Measurements from ENCODE around the gene KIAA1217. TPM values are rescaled to one million over a fixed set of nuclear protein-coding genes. Genes with fewer than 3 reads are reported as not detected.
A peak's percentile ranks its signal among the peaks of the same experiment; 100 is the strongest.

The KIAA1217 gene
- total RNA-seq, 1 donor from 2014 or later = 161 TPM

DNA sequence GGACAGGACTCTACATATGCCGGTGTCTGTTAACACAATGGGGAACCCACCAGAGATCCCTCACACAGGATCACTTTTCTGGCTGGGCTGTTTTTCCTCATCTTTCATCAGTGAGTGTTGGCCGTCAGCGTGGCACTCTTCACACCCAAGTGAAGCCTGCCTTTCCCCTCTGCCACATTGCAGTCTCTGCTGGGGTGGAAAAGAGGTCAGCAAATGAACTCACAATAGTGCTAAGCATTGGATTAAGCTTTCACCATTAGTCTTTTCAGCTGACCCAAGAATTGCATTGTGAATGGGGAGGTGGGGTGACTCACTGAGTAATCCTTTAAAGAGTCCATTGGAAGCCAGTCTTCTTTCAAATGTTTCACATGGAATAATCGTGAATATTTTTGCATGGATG, 143.0 kb downstream of the KIAA1217 start:
- Mint-ChIP-seq H3K27me3 (ENCODE audit: low read depth) (no peaks in the 10 kb centered on the region), H3K4me3 (no peak overlapping the region), H3K9me3 (no peaks in the 10 kb centered on the region), H3K4me1 (peaks cover 72% of the 10 kb centered on the region), H3K27ac (peak overlapping the region; percentile 87), H3K36me3 (peaks cover 5% of the 10 kb centered on the region)
- TF ChIP-seq, protein P1, sequence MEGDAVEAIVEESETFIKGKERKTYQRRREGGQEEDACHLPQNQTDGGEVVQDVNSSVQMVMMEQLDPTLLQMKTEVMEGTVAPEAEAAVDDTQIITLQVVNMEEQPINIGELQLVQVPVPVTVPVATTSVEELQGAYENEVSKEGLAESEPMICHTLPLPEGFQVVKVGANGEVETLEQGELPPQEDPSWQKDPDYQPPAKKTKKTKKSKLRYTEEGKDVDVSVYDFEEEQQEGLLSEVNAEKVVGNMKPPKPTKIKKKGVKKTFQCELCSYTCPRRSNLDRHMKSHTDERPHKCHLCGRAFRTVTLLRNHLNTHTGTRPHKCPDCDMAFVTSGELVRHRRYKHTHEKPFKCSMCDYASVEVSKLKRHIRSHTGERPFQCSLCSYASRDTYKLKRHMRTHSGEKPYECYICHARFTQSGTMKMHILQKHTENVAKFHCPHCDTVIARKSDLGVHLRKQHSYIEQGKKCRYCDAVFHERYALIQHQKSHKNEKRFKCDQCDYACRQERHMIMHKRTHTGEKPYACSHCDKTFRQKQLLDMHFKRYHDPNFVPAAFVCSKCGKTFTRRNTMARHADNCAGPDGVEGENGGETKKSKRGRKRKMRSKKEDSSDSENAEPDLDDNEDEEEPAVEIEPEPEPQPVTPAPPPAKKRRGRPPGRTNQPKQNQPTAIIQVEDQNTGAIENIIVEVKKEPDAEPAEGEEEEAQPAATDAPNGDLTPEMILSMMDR (IDR thresholded peaks at IDR 0.05; ENCODE audit: unreplicated experiment) = no peak
- no peak for DNase-seq (ENCODE audit: low spot score in 2 of 2, unreplicated experiment in 2 of 2)

DNA sequence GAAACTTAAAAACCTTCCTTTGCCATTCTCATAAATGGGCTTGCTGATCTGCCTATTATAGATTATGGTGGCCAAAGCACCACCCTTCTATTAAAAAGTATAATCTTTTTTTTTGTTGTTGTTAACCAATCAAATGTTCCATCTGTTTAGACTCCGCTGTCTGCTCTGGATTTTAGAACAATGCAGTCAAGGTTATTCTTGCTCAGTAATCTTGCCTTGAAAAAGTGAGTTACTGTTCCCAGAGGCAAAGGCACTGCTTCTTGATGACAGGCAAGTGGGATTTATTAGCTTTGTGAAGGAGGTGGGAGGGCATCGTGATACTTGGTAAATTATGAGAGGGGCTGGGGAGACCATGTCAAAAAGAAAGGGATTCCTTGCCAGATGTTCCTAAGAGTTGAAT, 143.5 kb downstream of the KIAA1217 start:
- DNase-seq (ENCODE audit: low spot score in 2 of 2, unreplicated experiment in 2 of 2) = no peak
- H3K9me3 Mint-ChIP-seq = no peaks in the 10 kb centered on the region
- TF ChIP-seq, protein P1 (IDR thresholded peaks at IDR 0.05; ENCODE audit: unreplicated experiment) = no peak
- peaks cover 72% of the 10 kb centered on the region for H3K4me1 Mint-ChIP-seq
- no peaks in the 10 kb centered on the region for H3K27me3 Mint-ChIP-seq (ENCODE audit: low read depth)
- no peak overlapping the region for H3K4me3 Mint-ChIP-seq
- peaks cover 5% of the 10 kb centered on the region for H3K36me3 Mint-ChIP-seq
- H3K27ac Mint-ChIP-seq = peak overlapping the region; percentile 54

DNA sequence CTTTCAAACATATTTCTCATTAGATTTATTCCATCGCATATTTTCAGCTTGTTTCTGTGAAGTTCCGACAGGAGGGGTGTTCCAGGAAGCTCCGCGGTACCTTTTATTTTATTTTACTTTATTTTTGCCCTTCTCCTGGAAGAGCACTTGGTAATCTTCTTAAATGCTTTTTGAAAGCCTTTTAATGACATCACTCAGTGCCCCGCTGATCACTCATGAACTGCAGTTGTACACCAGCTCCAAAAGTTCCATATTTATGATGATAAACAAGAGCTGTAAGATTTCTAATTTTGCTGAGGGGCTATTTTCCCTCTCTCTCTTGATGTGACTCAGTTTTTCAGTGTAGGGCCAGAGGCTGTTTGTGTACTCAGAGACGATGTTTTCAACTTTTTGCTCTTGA, 144.4 kb downstream of the KIAA1217 start:
- H3K9me3 Mint-ChIP-seq = no peaks in the 10 kb centered on the region
- H3K4me1 Mint-ChIP-seq = peaks cover 75% of the 10 kb centered on the region

DNA sequence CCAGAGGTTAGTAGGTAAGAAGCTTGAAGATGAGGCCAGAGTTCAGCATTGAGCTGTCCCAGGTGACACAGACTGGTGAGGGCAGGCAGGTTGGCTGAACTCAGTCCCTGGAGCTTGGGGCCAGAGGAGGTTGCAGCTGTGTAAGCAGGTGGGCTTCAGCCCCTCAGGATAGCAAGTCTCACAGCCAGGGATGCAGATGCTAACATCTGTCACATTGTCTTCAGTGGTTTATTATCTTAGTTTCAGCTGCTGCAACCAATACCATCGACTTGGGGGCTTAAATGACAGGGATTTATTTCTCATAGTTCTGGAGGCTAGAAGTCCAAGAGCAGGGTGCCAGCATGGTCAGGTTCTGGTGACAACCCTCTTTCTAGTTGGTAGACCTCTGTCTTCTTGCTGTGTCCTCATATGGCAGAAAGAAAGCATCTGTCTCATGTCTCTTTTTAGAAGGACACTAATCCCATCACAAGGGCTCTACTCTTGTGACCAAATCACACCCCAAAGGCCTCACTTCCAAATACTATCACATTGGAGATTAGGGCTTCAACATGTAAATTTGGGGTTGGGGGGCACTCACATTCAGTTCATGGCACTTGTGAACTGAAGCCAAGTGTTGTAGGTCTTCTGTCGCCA, 146.2 kb downstream of the KIAA1217 start:
- Mint-ChIP-seq H3K36me3 (peaks cover 5% of the 10 kb centered on the region), H3K9me3 (no peaks in the 10 kb centered on the region), H3K27ac (peak overlapping the region; percentile 28), H3K27me3 (ENCODE audit: low read depth) (no peaks in the 10 kb centered on the region), H3K4me1 (peaks cover 67% of the 10 kb centered on the region), H3K4me3 (no peak overlapping the region)
- DNase-seq (ENCODE audit: low spot score in 2 of 2, unreplicated experiment in 2 of 2) = no peak
- TF ChIP-seq, protein P1 (IDR thresholded peaks at IDR 0.05; ENCODE audit: unreplicated experiment) = no peak

More for the DNA sequence above, 144.4 kb downstream of the KIAA1217 start:
- H3K27me3 Mint-ChIP-seq (ENCODE audit: low read depth) = no peaks in the 10 kb centered on the region
- peak overlapping the region; percentile 52 for H3K27ac Mint-ChIP-seq
- no peak for DNase-seq (ENCODE audit: low spot score in 2 of 2, unreplicated experiment in 2 of 2)
- H3K36me3 Mint-ChIP-seq = peaks cover 5% of the 10 kb centered on the region
- no peak overlapping the region for H3K4me3 Mint-ChIP-seq
- TF ChIP-seq, protein P1 (IDR thresholded peaks at IDR 0.05; ENCODE audit: unreplicated experiment) = no peak

DNA sequence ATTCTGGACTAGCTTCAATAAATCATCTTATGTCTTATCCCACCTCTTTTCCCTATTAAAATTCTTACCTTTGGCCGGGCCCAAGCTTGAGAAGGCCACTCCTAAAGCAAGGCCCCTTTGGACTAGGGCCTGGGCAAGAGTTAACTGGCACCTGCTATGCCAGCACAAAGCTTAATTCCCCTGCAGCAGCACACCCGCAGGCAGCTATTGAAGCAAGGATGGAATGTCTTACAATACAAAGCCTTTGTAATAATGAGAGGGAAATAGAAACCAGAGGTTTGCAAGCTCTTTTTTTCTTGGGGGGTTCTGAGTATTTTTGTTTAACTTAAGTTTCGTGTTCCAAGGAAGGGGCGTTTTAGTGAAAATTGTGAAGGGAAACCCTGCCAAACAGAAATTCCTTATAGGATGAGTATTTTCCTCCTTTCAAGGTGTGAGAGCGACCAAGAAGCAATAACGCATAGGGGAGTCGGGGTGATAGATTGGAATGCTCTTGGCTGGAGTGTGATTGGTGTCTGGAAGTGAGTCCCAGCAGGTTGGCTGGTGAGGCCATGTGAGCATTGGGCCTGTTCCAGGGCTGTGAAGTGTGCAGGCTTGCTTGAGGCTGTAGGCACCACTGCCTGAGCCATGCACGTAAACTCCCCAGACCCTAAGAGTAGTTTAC, 148.5 kb downstream of the KIAA1217 start:
- Mint-ChIP-seq H3K4me3 (no peak overlapping the region), H3K27me3 (ENCODE audit: low read depth) (no peaks in the 10 kb centered on the region), H3K4me1 (peaks cover 51% of the 10 kb centered on the region), H3K36me3 (peaks cover 2% of the 10 kb centered on the region), H3K27ac (peak overlapping the region; percentile 85), H3K9me3 (no peaks in the 10 kb centered on the region)
- TF ChIP-seq, protein P1 (IDR thresholded peaks at IDR 0.05; ENCODE audit: unreplicated experiment) = no peak
- no peak for DNase-seq (ENCODE audit: low spot score in 2 of 2, unreplicated experiment in 2 of 2)
